Erythroblast (primary cell): ENCODE measurements around the gene MYBPC3.

Source experiments
- GATA1 ChIP-seq: IDR thresholded peaks from 2 replicates; pipeline ENCODE4 v1.6.1; 2011; ENCODE audit warnings: low read depth, mild to moderate bottlenecking, control low read depth, low read length, moderate library complexity
- POLR2A ChIP-seq: IDR thresholded peaks from 2 replicates; pipeline ENCODE4 v1.6.1; 2011; ENCODE audit warnings: mild to moderate bottlenecking, low read length

- TF ChIP-seq POLR2A = no peak
- no peak for TF ChIP-seq GATA1
Measured at GRCh38 chr11:47390422-47390760, 37.9 kb upstream of the MYBPC3 start.
